GM19452 (cell line): ENCODE measurements around the gene F11R.
"Not testable (repeated sequence)": the region's sequence is repeated elsewhere in the genome, so short reads cannot be mapped to it uniquely, and the experiment has no call there.

Source experiments
- ATAC-seq: cut with Tn5 transposase; IDR thresholded peaks from one replicate; pipeline ENCODE4 v1.9.1; 2021; ENCODE audit not compliant: unreplicated experiment

The F11R gene

GRCh38 chr1:160978510-160978927, 42.4 kb downstream of the F11R start:
- ATAC-seq = no peak

GRCh38 chr1:160975026-160975425, 45.9 kb downstream of the F11R start:
- no peak for ATAC-seq

- ATAC-seq = no peak
Observed at GRCh38 chr1:160973491-160973890, 47.5 kb downstream of the F11R start.

DNA sequence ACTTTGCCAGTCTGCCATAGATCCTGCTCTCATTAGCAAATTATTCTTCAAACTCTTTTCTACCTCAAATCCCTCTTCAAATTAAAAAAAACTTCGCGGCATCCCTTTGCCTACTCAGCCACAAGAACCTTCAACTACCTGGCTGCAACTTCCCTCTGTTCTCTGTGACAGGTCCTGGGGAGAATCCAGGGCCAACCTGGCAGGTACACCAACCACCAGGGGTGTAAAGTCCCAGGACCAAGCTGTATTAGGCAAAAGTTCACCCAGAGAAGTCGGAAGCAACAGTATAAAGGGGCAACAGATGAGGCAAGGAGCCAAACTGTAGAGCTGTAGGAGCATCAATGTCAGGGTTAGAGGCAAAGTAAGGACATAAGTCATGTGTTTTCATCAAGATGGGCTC, 48.0 kb downstream of the F11R start:
- no peak for ATAC-seq

GRCh38 chr1:160971618-160972056, 49.3 kb downstream of the F11R start:
- no peak for ATAC-seq

DNA sequence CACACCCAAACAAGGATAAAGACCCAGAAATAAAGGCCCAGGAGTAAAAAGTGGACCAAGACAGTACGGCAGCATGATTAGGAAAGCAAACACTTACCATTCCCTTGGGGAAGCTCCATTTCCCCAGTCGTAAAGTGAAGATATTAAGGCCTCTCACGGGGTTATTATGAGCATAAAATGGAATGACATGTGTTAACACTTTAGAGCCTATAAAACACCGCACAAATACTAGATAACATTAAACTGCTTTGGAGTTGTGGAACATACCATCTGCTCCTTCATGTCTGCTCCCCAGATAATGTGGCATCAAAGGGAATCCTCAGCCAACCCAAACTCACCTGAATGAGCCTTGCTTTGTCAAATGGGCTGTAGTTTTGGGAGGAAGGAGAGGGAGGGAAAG, 57.4 kb downstream of the F11R start:
- no peak for ATAC-seq

GRCh38 chr1:160961419-160961818, 59.5 kb downstream of the F11R start:
- no peak for ATAC-seq

GRCh38 chr1:160956966-160957365, 64.0 kb downstream of the F11R start:
- no peak for ATAC-seq

- ATAC-seq = peak; percentile 55
Observed at GRCh38 chr1:160954158-160955104, 66.5 kb downstream of the F11R start, which contains the start of gene ITLN2. TSS of gene ITLN2 (minus strand) at chr1:160954809. CDS start at chr1:160954741, 68 bp downstream.

GRCh38 chr1:160953030-160953429, 67.9 kb downstream of the F11R start:
- no peak for ATAC-seq

GRCh38 chr1:160952129-160952510, 68.8 kb downstream of the F11R start:
- ATAC-seq = no peak

GRCh38 chr1:160951443-160952128, 69.4 kb downstream of the F11R start:
- no peak for ATAC-seq

GRCh38 chr1:160950657-160951056, 70.3 kb downstream of the F11R start:
- no peak for ATAC-seq

GRCh38 chr1:160949881-160950280, 71.1 kb downstream of the F11R start:
- no peak for ATAC-seq

DNA sequence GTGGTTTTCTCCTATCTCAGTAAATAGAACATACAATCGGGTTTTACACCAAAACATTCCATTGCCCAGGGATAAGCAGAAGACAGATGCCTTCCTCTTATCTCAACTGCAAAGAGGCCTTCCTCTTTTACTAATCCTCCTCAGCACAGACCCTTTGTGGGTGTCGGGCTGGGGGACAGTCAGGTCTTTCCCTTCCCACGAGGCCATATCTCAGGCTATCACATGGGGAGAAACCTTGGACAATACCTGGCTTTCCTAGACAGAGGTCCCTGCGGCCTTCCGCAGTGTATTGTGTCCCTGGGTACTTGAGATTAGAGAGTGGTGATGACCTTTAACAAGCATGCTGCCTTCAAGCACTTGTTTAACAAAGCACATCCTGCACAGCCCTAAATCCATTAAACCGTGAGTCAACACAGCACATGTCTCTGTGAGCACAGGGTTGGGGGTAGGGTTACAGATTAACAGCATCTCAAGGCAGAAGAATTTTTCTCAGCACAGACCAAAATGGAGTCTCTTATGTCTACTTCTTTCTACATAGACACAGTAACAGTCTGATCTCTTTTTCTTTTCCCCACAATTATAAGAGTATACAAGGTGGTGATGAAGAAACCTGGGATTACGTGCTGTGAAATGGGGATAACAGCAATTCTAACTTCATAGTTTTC, 71.6 kb downstream of the F11R start:
- not testable (repeated sequence) for ATAC-seq

- ATAC-seq = not testable (repeated sequence)
Observed at GRCh38 chr1:160947174-160947759, 73.7 kb downstream of the F11R start.

GRCh38 chr1:160945881-160946280, 75.1 kb downstream of the F11R start:
- ATAC-seq = not testable (repeated sequence)
